G401 (cell line): Measurements from ENCODE around the gene ZNF768. TPM values are rescaled to one million over a fixed set of nuclear protein-coding genes. Genes with fewer than 3 reads are reported as not detected.
A peak's percentile ranks its signal among the peaks of the same experiment; 100 is the strongest.
"Not testable (repeated sequence)": the region's sequence is repeated elsewhere in the genome, so short reads cannot be mapped to it uniquely, and the experiment has no call there.

Experiments used
- DNase-seq: peaks from one replicate; pipeline ENCODE4 v3.0.0-alpha.2; 2015; ENCODE audit warnings: low spot score
- in situ Hi-C: cut with HindIII; loops from 2 replicates; pipeline ENCODE4 v1.10.0; 2016; ENCODE audit warnings: low sequenced_read_pairs, mixed read lengths
- total RNA-seq: library from RNA; depleted of rRNA; stranded (reverse); fragments of >200 nt; shearing (Covaris generic); gene quantifications from 2 replicates; pipeline ENCODE4 v1.2.3, GENCODE V29; 2014

ZNF768 gene
- total RNA-seq, 1 experiment from 2014 or later: 96.8 TPM

DNA sequence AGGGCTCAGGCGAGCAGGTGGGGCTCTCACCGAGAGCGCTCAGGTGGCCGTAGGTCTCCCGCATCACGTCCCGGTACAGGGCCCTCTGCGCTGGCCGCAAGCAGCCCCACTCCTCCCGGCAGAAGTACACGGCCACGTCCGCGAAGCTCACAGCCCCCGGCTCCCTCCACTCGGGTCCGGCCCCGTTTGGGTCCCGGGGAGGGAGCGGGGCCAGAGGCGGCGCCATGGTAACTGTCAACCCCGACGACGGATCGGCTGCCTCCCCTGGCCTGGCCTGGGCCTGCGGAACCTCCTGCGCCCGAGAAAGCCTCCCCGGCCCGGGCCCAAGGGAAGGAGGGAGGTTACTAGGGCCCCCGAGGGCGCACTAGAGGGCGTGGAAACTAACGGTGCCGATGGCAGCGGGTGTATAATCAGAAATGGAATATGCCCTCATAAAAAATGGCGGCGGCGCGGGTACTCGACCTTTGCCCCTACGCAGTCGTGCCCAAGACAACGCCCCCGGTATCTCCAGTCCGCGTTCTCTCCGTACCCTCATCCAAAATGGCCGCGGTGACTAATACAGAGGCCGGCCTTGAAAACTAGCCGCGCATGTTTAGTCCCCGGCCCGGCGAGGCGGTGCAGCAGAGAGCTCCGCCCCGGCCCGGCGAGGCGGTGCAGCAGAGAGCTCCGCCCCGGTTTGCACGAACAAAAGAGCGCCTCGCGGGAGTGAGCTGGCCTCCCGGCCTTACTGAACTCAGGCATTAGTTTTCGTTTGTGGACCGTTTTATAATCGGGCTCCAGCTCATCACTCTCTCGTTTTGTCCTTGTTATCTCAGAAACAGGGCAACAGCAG lies 31.8 kb upstream of the ZNF768 start, which contains the start of gene ZNF764:
Gene ZNF764 (minus strand): TSS at position 418 of the 832 bp plus-strand sequence. CDS start 192 bp downstream, at position 226.
- in situ Hi-C loops: no loop called here

DNA sequence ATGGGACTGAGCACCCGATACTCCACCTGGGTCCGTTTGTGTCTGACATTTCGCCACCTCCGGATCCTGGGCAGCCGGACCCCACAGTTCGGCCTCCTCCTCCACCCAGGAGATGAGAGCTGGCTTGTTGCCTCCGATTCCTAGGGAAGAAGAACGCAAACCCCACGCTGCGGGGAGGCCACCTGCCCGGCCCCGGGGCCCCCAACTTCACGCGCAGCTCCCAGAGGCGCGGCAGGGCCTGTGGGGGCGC lies 31.3 kb upstream of the ZNF768 start:
- no peak for DNase-seq
- in situ Hi-C loops: no loop called here

More for the DNA sequence above, 31.8 kb upstream of the ZNF768 start, which contains the start of gene ZNF764:
- peak; percentile 99 for DNase-seq

DNA sequence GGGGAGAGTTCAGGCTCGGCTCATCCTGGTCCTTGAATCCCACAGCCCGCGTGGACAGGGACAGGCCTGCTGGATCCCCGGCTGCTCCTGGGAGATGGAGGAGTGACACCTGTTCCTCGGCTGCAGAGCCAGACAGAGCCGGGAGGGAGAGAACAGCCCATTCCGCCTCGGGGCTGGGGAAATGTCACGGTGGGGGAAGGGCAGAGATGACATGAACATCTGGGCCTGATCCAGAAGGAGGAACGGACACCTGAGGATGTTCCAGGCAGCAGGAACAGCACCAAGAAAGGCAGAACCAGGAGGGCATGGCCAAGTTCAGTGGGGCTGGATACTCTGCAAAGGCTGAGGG lies 29.7 kb upstream of the ZNF768 start:
- no peak for DNase-seq
- in situ Hi-C loops: no loop called here

DNA sequence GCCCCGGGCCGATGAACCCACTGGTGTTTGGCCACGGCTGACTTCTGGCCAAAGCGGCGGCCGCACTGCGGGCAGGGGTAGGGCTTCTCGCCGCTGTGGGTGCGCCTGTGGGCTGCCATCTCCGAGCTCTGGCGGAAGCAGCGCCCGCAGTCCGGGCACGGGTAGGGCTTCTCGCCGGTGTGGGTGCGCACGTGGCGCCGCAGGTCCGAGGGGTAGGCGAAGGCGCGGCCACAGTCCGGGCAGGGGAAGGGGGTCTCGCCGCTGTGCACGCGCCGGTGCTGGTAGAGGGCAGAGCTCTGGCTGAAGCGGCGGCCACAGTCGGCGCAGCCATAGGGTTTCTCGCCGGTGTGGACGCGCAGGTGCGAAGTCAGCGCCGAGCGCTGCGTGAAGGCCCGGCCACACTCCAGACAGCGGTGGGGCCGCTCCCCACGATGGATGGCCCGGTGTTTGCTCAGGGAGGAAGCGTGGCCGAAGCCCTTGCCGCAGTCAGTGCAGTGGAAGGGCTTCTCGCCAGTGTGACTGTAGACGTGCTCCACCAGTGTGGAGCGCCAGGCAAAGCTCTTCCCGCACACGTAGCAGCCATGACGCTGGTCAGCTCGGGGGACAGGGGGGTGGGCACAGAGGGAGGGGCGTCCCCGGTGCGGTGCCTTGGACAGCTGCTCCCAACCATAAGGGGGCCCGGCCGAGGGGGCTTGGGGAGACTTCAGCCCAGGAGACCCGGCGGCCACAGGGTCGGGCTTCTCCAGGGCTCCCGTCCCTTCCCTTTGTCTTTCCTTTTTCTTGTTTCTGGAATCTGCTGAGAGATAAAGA lies 29.2 kb upstream of the ZNF768 start:
- no peak for DNase-seq
- in situ Hi-C loops: no loop called here

DNA sequence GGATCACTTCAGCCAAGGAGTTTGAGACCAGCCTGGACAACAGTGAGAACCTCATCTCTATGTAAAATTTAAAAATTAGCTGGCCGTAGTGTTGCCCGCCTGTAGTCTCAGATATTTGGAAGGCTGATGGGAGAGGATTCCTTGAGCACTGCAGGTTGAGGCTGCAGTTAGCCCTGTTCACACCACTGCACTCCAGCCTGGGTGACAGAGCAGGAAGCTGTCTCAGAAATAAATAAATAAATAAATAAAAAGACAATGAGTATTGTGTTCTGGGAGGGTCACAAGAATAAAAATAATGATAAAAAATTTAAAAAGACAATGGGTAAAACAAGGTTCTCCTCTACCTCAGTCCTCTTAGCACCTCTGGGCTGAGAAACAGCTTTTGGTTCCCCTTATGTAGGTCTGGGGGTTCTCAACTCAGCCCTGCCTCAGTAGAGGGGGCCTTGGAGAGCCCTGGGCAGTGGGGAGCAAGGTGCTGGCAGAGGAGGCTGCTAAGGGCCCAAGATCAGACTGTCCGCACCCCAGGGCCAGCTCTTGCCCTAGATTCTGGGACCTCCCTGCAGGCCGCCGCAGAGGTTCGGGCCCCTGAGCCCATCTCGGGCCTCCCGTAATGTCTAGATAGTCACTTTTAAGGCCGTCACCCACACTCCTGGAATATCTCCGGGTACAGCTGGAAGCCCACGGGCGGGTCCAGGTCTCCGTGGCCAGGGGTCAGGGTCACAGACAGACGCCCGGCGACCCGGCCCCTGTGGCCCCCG lies 28.4 kb upstream of the ZNF768 start:
- DNase-seq: no peak
- in situ Hi-C loops: no loop called here

DNA sequence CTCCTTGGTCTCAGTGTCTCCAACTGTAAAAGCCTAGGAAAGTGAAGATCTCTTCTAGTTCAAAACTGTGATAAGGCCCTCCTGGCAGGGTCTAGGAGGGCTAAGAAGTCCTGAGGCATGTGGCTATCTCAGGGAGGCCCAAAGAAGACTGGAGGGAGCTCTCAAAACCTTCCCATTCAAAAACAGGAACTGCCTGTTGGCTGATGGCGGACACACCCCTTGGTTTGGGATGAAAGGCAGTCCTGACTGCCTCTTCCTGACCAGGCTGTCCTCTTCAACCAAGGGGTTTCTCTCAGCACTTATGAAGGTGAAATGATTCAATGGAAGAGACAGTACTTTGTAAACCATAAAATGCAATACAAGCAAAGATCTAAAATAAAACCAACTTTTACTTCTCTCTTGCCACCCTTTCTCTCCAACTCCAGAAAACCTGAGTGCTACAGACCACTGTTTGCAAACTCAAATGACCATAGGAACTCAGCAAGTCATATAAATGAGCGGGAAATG lies 27.1 kb upstream of the ZNF768 start:
- in situ Hi-C loops: no loop called here
- DNase-seq: no peak

DNA sequence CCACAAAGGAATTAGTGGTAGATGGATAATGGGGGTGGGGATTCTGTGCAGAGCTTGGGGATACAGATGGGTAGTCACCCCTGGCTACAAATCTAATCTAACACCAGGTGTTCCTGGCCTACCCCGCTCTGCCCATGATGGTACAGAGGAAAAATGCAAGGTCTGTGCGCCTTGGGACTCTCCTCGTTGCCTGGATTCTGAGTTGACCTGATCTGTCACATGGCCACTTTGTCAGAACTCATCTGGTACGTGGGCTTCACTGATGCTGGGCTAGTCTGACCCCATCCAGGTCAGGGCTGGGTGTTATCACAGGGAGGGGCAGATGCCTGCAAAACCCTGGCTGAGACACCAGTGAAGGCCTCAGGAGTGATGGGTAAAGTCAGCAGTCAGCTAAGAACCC lies 26.6 kb upstream of the ZNF768 start:
- no peak for DNase-seq
- in situ Hi-C loops: no loop called here

DNA sequence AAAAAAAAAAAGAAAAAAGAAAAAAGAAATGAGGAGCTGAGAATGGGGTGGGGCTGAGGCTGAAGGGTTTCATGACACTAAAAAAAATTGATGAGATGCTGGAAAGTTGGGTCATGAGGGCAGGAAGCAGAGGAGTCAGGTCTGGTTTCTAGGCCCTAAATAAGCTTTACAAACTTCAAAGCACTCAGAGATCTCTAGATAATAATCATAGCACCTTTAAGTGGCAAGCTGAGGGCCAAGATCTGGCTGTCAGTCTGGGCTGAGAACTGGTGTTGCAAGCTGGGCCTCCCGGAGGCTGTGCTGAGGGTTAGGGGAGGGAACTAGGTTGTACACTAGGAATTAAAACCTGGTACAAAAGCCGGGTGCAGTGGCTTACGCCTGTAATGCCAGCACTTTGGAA lies 25.4 kb upstream of the ZNF768 start:
- no peak for DNase-seq
- in situ Hi-C loops: no loop called here

DNA sequence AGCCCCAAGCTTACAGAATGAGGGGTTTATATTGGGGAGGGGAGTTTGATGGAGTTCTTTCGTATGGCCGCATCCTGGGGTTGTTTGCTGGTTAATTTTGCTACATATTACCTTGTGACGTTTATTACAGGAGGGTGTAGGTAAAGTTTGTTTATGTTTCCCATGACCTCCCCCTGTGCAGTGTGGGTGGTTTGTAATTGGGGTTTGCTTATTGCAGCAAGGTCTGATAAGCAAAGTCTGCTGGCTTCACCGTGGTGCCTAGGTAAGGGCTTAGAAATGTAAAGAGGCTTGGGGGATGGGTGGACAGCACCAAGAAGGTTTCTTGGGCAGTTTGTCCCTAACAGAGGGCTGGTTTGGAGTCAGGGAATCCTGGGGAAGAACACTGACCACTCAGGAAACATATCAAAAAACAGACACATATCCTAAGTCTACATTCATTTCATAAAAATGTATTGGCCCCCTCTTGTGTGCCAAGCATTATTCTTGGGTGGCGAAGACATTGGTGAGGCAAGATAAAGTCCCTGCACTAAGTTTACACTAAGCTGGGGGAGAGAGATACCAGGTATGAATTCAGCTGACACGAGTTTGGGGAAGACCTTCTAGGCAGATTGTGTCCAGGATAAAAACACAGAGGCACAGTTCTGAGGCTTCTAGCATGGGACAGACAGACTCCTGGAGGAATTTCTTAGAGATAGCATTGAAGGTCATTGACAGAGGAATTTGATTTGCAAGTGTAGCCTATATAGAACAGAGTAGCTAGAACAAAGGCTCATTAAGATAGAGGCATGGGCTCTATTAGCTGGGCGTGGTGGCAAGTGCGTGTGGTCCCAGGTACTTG lies 22.3 kb upstream of the ZNF768 start:
- in situ Hi-C loops: no loop called here
- DNase-seq: no peak

DNA sequence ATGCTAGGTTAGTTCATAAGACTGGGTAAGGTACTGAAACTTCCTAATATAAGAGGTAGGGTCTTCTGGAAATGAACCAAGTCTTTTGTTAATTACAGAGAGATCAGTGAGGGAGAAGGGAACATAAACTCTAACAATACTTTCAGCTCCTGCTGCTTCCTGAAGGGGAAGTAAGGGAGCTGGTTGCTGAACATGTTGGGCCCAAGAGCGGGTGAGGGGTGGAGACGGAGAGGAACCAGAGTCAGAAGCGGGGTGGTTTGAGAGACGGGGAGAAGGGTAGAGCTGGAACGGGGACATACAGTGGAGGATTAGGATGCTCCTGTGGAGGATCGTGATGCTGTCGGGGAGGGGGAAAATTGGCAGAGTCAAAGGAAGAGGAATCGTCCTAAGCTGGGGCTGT lies 19.7 kb upstream of the ZNF768 start:
- in situ Hi-C loops: no loop called here
- DNase-seq: no peak

DNA sequence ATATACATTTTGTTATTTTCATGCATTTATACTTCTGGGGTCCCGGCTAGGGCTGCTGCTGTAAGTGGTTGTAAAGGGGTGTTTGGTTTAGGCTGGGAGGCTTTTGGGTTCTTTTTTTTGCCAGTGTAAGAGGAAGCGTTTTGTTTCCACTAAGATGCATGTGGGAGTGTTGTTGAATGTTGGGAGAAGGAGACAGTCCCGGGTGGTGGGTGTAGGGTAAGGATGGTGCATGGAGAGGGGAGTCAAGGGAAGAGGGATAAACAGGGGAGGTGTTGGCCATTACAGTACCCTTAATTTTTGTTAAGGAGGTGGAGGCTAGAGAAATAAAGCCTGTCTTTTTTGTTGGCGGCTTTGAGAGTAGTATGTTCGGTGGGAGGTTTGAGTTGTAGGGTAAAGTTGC lies 16.7 kb upstream of the ZNF768 start:
- DNase-seq: no peak
- in situ Hi-C loops: no loop called here

DNA sequence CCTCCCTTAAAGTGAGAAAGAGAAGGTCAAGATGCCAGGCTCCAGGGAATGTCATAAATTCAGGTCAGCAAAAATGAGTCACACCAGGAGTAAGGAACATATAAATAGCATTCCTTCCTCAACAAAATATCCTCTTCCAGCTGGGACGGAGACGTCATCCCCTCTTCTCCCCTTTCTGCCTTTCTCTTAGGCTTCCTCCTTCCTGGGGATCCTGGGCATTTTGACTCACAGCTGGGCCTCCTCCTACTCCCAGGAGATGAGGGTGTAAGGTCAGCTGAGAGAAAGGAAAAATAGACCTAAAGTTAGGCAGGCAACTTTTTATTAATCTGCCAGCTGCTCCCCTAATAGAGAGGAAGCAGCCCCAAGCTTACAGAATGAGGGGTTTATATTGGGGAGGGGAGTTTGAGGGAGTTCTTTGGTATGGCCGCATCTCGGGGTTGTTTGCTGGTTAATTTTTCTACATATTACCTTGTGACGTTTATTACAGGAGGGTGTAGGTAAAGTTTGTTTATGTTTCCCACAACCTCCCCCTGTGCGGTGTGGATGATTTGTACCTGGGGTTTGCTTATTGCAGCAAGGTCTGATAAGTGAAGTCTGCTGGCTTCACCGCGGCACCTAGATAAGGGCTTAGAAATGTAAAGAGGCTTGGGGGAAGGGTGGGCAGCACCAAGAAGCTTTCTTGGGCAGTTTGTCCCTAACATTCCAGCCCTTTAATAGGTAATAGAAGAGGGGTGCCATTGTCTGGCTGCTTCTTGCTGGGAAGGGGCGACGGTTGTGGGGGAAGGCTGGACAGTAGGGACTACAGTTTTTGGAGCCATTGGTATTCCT lies 15.3 kb upstream of the ZNF768 start:
- no peak for DNase-seq
- in situ Hi-C loops: no loop called here

DNA sequence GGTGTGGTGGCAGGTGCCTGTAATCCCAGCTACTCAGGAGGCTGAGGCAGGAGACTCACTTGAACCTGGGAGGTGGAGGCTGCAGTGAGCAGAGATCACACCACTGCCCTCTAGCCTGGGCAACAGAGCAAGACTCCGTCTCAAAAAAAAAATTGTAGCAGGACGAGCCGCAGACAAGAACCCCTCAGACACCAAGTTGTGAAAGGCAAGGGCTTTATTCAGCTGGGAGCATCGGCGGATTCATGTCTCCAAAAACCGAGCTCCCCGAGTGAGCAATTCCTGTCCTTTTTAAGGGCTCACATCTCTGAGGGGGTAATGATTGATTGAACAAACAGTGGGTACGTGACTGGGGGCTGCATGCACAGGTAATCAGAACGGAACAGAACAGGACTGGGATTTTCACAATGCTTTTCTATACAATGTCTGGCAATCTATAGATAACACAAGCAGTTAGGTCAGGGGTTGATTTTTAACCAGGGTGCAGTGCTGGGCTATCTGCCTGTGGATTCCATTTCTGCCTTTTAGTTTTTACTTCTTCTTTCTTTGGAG lies 14.6 kb upstream of the ZNF768 start:
- DNase-seq, in situ Hi-C loops: not testable (repeated sequence)

DNA sequence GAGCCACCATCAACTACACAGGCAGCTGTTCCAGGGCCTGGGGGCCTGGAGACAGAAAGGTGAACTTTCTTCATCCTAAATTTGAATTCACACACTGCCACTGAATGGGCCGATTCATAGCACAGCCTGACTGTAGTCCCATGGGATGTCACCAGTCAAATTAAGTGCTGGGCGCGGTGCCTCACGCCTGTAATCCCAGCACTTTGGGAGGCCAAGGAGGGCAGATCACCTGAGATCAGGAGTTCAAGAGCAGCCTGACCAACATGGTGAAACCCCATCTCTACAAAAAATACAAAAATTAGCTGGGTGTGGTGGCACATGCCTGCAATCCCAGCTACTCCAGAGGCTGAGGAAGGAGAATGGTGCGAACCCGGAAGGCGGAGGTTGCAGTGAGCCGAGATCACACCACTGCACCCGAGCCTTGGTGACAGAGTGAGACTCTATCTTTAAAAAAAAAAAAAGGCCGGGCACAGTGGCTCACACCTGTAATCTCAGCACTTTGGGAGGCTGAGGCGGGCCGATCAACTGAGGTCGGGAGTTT lies 13.7 kb upstream of the ZNF768 start:
- not testable (repeated sequence) for DNase-seq

DNA sequence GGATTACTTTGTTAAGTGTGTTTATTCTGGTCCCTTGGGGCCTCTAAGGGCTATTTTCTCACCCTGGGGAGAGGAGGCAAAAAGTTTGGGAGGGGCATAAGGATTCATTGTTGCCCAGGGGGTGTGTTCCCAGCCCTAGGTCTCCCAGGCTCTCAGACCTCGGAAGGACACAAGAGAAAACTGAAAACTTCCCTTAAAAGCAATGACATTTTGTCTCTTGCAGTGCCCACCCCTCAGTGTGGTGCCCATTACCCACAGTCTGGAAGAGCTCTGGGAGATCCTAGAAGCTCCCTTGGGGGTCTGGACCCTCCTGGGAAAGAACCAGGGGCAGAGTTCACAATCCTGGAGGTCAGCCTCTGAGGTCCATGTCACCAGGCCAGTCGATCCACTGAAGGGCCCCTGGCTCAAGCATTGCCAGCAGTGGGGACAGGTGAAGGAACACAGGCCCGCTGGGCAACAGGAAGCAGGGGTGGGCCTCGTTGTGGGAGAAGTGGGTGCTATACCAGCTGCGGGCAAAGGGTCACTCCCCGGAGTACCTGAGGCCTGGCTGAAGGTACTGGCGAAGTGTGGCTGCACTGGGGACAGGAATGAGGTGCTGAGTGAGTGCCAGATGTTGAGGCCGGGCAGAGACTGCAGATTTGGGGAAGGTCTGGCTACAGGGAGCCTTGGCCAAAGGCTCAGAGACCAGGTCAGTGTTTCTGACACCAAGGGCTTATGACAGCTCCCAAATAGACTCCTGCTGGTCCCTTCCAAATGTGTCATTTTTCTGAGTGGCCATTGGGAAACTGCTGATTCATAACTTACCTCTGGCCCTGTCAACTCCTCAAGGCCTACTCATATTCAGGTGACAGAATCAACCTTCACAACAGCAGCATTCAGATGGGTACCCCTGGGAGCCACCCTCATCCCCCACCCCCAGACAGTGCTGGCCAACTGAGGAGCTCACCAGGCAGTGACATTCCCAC lies 12.9 kb upstream of the ZNF768 start:
- in situ Hi-C loops: no loop called here
- no peak for DNase-seq

More for the DNA sequence above, 13.7 kb upstream of the ZNF768 start:
- in situ Hi-C loops: not testable (repeated sequence)

DNA sequence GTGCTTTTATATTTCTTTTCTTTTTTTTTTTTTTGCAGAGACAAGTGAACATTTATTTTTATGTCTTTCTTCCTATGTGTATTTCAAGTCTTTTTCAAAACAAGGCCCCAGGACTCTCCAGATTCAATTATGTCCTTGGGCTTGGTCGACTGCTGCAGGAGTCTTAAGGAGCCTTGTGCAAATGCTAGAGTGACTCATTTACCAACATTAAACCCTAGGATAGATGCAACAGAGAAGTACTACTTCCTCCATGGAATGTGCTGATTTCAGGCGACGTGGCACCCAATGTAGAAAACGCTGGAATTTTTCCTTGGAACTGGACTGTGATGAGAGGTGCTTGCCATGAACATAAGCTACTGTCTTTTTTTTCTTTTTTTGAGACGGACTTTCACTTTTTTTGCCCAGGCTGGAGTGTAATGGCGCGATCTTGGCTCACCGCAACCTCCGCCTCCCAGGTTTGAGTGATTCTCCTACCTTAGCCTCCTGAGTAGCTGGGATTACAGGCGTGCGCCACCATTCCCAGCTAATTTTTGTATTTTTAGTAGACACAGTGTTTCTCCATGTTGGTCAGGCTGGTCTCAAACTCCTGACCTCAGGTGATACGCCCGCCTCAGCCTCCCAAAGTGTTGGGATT lies 10.1 kb upstream of the ZNF768 start:
- in situ Hi-C loops, DNase-seq: not testable (repeated sequence)
